Right atrium auricular region (tissue), 2 donors: ENCODE results near the gene CIBAR2. TPM values are rescaled to one million over a fixed set of nuclear protein-coding genes. Genes with fewer than 3 reads are reported as not detected.

Experiments used
- DNase-seq: peaks from one replicate; pipeline ENCODE4 v3.0.0-alpha.2; 2019; ENCODE audit warnings: low spot score
- H3K27ac ChIP-seq, 2 donors: fragments of 200-600 bp; sonication (generic); 1 replicate in 1 of 2; 2 replicates in 1 of 2; pipeline ENCODE4 v1.5.1; 2016 to 2019
- H3K27me3 ChIP-seq, 2 donors: fragments of 200-600 bp; sonication (generic); one replicate each; pipeline versions ENCODE4 v1.5.1 to v1.6.0; 2017 to 2019
- H3K36me3 ChIP-seq: fragments of 200-600 bp; sonication (generic); one replicate; pipeline ENCODE4 v1.5.1; 2016
- H3K4me1 ChIP-seq, 2 donors: fragments of 200-600 bp; sonication (generic); one replicate each; pipeline versions ENCODE4 v1.5.1 to v1.6.0; 2017 to 2019
- H3K4me3 ChIP-seq, 2 donors: fragments of 200-600 bp; sonication (generic); 1 replicate in 1 of 2; 2 replicates in 1 of 2; pipeline ENCODE4 v1.5.1; 2017 to 2019; ENCODE audit warnings: mild to moderate bottlenecking in 1 of 2, moderate library complexity in 1 of 2
- H3K9me3 ChIP-seq, 2 donors: fragments of 200-600 bp; sonication (generic); one replicate each; pipeline ENCODE4 v1.5.1; 2019
- total RNA-seq, 2 donors: library from RNA; depleted of rRNA; stranded (reverse); fragments of >200 nt; gene quantifications; one replicate each; pipeline ENCODE4 v1.1.0, GENCODE V29; 2016
- TF ChIP-seq, protein P1 (sequence below), 2 donors: fragments of 200-600 bp; sonication (generic); IDR thresholded peaks; one replicate each; pipeline ENCODE4 v1.5.1; 2019; ENCODE audit warnings: antibody characterized with exemption in 2 of 2

The CIBAR2 gene
- total RNA-seq, 2 donors from 2014 or later = not detected

- H3K27ac ChIP-seq = no peak overlapping the region
- DNase-seq = no peak
- H3K4me1 ChIP-seq = peaks cover 0 to 33% of the 10 kb centered on the region in 2 donors
- H3K9me3 ChIP-seq = no peaks in the 10 kb centered on the region
- H3K4me3 ChIP-seq = no peak overlapping the region
- H3K36me3 ChIP-seq = no peaks in the 10 kb centered on the region
- H3K27me3 ChIP-seq = no peaks in the 10 kb centered on the region
- TF ChIP-seq, protein P1, sequence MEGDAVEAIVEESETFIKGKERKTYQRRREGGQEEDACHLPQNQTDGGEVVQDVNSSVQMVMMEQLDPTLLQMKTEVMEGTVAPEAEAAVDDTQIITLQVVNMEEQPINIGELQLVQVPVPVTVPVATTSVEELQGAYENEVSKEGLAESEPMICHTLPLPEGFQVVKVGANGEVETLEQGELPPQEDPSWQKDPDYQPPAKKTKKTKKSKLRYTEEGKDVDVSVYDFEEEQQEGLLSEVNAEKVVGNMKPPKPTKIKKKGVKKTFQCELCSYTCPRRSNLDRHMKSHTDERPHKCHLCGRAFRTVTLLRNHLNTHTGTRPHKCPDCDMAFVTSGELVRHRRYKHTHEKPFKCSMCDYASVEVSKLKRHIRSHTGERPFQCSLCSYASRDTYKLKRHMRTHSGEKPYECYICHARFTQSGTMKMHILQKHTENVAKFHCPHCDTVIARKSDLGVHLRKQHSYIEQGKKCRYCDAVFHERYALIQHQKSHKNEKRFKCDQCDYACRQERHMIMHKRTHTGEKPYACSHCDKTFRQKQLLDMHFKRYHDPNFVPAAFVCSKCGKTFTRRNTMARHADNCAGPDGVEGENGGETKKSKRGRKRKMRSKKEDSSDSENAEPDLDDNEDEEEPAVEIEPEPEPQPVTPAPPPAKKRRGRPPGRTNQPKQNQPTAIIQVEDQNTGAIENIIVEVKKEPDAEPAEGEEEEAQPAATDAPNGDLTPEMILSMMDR (IDR thresholded peaks at IDR 0.05) = no peak
These were observed 53.4 kb downstream of the CIBAR2 start for GRCh38 chr16:85058909-85059308.

GRCh38 chr16:85057948-85058347 lies 54.3 kb downstream of the CIBAR2 start:
- no peak for DNase-seq
- no peak overlapping the region for H3K4me3 ChIP-seq
- no peaks in the 10 kb centered on the region for H3K36me3 ChIP-seq
- no peaks in the 10 kb centered on the region for H3K9me3 ChIP-seq
- H3K27ac ChIP-seq = peak overlapping the region; percentile 33 to 51
- H3K27me3 ChIP-seq = no peaks in the 10 kb centered on the region
- TF ChIP-seq, protein P1 (IDR thresholded peaks at IDR 0.05) = no peak
- H3K4me1 ChIP-seq = peaks cover 0 to 33% of the 10 kb centered on the region in 2 donors

DNA sequence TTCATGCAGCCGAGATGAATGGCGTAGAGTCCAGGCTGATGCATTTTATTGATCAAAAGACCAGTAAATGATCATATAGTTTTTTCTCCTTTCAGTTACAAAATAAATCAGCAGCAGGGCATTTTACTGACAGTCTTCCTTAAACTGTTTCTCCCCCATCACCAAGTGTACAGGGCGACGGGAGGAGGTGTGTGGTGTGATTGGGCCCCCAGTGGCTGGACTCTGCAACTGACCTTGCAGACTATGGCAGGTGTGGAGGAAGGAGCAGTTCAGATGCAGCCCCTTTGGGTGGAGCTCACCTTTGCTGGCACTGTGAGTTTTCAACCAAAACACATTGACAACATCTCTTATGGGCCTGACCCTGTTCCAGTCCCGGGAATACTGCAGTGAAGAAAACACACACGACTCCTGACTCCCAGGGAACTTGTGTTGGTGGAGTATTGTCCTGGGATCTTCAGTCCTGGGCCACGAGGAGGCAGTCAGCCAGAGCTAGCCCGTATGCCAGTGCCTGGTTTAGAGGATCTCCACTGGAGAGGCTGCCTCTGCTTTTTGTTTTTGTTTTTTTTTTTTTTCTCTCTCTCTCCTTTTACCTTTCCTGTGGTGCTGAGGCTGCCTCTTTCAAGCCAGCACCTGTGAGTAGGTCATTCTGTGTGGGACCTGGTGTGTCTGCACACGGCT lies 54.9 kb downstream of the CIBAR2 start:
- TF ChIP-seq, protein P1 (IDR thresholded peaks at IDR 0.05) = peak in 1 of 2 donors; percentile 29
- DNase-seq = no peak
- H3K36me3 ChIP-seq = no peaks in the 10 kb centered on the region
- no peaks in the 10 kb centered on the region for H3K9me3 ChIP-seq
- H3K4me3 ChIP-seq = no peak overlapping the region
- H3K4me1 ChIP-seq = peaks cover 0 to 33% of the 10 kb centered on the region in 2 donors
- H3K27me3 ChIP-seq = no peaks in the 10 kb centered on the region
- peak overlapping the region; percentile 33 to 51 for H3K27ac ChIP-seq

DNA sequence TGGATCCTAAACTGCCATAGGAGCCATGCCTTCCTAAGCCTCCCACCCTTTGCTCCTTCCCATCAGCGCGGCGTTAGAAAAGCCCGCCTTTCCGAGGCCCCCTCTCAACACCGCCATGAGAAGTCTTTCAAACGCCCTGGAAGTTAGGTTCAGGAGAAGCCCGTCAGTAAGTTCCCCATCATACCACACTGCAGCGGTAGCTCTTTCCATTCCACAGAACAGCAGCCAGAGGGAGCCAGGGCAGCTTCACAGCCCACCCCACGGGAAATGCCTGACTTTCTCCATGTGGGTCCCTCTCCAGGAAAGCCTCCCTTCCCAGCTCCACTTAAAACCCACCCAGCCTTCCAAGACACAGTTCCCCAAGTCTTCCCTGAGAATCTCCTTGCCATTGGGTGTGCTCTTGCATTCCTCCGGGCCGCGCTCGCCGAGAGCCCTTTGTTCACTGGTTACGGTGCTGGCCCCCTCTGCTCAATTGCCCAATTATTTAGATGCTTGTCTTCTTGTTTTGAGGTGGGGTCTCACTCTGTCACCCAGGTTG lies 56.0 kb downstream of the CIBAR2 start:
- DNase-seq = peak; percentile 75
- Histone ChIP-seq H3K27me3 (no peaks in the 10 kb centered on the region), H3K36me3 (no peaks in the 10 kb centered on the region), H3K27ac (peak overlapping the region; percentile 58 to 71), H3K9me3 (no peaks in the 10 kb centered on the region), H3K4me3 (peak overlapping the region in 1 of 2 donors; percentile 18), H3K4me1 (peaks cover 0 to 33% of the 10 kb centered on the region in 2 donors)
- TF ChIP-seq, protein P1 (IDR thresholded peaks at IDR 0.05) = peak; percentile 32 to 63

- peaks cover 0 to 39% of the 10 kb centered on the region in 2 donors for H3K4me1 ChIP-seq
- peak overlapping the region; percentile 58 to 71 for H3K27ac ChIP-seq
- peak overlapping the region in 1 of 2 donors; percentile 18 for H3K4me3 ChIP-seq
- no peaks in the 10 kb centered on the region for H3K36me3 ChIP-seq
- no peaks in the 10 kb centered on the region for H3K9me3 ChIP-seq
- TF ChIP-seq, protein P1 (IDR thresholded peaks at IDR 0.05) = no peak
- peak; percentile 69 for DNase-seq
- no peaks in the 10 kb centered on the region for H3K27me3 ChIP-seq
These were observed 56.6 kb downstream of the CIBAR2 start for GRCh38 chr16:85055493-85056210.
